Neural progenitor cell (in vitro differentiated cells): ENCODE results near the gene NLRP7.

Source experiments
- EZH2 ChIP-seq: fragments of 200-600 bp; sonication (generic); IDR thresholded peaks from 2 replicates; pipeline ENCODE4 v1.6.1; 2017; ENCODE audit warnings: antibody characterized with exemption, mild to moderate bottlenecking, moderate library complexity
- EZH2phosphoT487 ChIP-seq: fragments of 200-600 bp; sonication (generic); IDR thresholded peaks from 2 replicates; pipeline ENCODE4 v1.6.1; 2017; ENCODE audit warnings: antibody characterized with exemption
- TF ChIP-seq, protein P1 (sequence below): fragments of 200-600 bp; sonication (generic); IDR thresholded peaks from 2 replicates; pipeline ENCODE4 v1.5.1; 2017; ENCODE audit warnings: antibody characterized with exemption, mild to moderate bottlenecking

DNA sequence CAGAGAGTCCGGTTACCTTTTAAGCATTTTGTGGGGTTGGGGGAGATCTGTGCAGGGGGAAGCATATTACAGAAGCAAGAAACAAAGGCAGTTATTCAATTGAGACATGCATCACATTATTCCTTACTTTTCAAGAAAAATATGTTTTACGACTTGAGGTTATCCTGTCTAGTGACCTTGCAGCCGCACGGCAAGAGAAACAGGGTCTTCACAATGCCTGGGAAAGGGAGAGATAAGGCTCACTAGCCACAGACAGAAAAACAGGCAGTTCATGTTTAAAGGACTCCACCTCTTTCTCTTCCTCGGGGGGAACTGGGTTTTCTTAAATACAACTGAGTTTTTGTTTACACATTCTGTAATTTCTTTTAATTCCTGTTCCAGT is 41.9 kb downstream of the NLRP7 start:
- TF ChIP-seq, protein P1, sequence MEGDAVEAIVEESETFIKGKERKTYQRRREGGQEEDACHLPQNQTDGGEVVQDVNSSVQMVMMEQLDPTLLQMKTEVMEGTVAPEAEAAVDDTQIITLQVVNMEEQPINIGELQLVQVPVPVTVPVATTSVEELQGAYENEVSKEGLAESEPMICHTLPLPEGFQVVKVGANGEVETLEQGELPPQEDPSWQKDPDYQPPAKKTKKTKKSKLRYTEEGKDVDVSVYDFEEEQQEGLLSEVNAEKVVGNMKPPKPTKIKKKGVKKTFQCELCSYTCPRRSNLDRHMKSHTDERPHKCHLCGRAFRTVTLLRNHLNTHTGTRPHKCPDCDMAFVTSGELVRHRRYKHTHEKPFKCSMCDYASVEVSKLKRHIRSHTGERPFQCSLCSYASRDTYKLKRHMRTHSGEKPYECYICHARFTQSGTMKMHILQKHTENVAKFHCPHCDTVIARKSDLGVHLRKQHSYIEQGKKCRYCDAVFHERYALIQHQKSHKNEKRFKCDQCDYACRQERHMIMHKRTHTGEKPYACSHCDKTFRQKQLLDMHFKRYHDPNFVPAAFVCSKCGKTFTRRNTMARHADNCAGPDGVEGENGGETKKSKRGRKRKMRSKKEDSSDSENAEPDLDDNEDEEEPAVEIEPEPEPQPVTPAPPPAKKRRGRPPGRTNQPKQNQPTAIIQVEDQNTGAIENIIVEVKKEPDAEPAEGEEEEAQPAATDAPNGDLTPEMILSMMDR: no peak
- TF ChIP-seq EZH2phosphoT487: no peak
- TF ChIP-seq EZH2: no peak
